T-helper 2 cell treated with Interferon-gamma antibody and Interleukin-4, amounts not matched to agents 5 μg/mL and 100 μg/mL, for 36 hours (primary cell): ENCODE data around the gene DST.

Experiments
- DNase-seq: peaks from one replicate; pipeline ENCODE4 v3.0.0; 2021; ENCODE audit warnings: low spot score
- H3K27ac Mint-ChIP-seq: one replicate; pipeline ENCODE4 v1.8.0; 2021; ENCODE audit warnings: mild to moderate bottlenecking, mixed read lengths
- H3K27me3 Mint-ChIP-seq: one replicate; pipeline ENCODE4 v1.8.0; 2021; ENCODE audit warnings: low read depth, mixed read lengths
- H3K36me3 Mint-ChIP-seq: one replicate; pipeline ENCODE4 v1.8.0; 2021; ENCODE audit warnings: low read depth, mixed read lengths
- H3K4me1 Mint-ChIP-seq: one replicate; pipeline ENCODE4 v1.8.0; 2021; ENCODE audit warnings: low read depth, mixed read lengths
- H3K4me3 Mint-ChIP-seq: one replicate; pipeline ENCODE4 v1.8.0; 2022; ENCODE audit warnings: mild to moderate bottlenecking, moderate library complexity, mixed read lengths
- H3K9me3 Mint-ChIP-seq: one replicate; pipeline ENCODE4 v1.8.0; 2021; ENCODE audit warnings: mixed read lengths

DST gene

GRCh38 chr6:56483929-56484328 lies 158.8 kb downstream of the DST start:
- Mint-ChIP-seq H3K9me3 (peaks cover 4% of the 10 kb centered on the region), H3K4me3 (no peak overlapping the region), H3K36me3 (no peaks in the 10 kb centered on the region), H3K27me3 (no peaks in the 10 kb centered on the region), H3K4me1 (no peaks in the 10 kb centered on the region), H3K27ac (no peak overlapping the region)
- no peak for DNase-seq

- peaks cover 4% of the 10 kb centered on the region for H3K9me3 Mint-ChIP-seq
- no peaks in the 10 kb centered on the region for H3K36me3 Mint-ChIP-seq
- no peak overlapping the region for H3K4me3 Mint-ChIP-seq
- no peaks in the 10 kb centered on the region for H3K4me1 Mint-ChIP-seq
- no peak overlapping the region for H3K27ac Mint-ChIP-seq
- no peaks in the 10 kb centered on the region for H3K27me3 Mint-ChIP-seq
- no peak for DNase-seq
These were observed 160.2 kb downstream of the DST start for GRCh38 chr6:56482525-56482924.

DNA sequence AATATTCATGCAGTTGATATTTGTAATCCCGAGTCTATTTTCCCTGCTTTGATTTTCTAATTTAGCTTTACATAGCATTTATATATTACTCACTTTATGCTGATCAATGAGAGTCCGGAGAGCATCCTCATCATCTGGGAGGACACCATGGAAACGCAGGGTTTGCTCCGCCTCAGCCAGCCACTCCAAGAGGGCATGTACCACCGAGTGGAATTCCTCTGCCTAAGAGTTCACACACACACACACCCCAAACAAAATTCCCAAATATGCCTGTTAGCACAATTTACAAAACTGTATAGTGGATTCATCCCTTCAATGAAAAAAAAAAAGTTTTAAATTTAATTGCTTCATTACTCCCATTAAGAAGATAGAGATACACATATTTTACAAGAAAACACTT lies 160.7 kb downstream of the DST start:
- Mint-ChIP-seq H3K4me1 (no peaks in the 10 kb centered on the region), H3K36me3 (no peaks in the 10 kb centered on the region), H3K27ac (no peak overlapping the region), H3K9me3 (peaks cover 4% of the 10 kb centered on the region), H3K4me3 (no peak overlapping the region), H3K27me3 (no peaks in the 10 kb centered on the region)
- DNase-seq = no peak

DNA sequence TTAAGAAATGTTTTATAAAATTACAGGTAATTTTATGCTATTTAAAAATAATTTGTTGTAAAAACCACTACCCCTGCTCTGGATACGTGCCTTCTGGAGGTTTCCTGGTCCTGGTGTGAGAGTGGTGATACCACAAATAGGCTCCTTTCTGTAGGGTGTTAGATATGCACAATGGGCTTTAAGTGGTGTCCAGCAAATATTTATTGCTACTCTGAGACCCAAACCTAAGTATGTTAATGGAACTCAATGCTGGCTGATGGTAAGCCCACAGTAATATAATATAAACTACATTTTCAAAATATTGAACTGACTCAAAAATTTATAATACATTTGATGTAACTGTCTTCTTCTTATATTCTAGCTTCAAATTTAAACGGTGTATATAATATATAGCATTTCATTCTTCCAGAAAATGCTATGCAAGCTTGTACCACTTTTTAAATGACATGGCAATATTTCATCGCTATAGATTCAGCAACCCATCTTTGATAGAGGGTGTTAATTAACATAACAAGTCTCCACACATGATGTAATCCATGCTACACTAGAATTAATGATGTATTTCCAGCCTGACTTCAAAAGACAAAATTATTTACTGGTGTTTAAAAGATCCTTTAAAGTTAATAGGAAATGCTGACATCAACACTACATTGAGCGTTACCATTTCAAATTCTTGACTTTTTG lies 161.9 kb downstream of the DST start:
- Mint-ChIP-seq H3K4me3 (no peak overlapping the region), H3K9me3 (peaks cover 4% of the 10 kb centered on the region), H3K27me3 (no peaks in the 10 kb centered on the region), H3K36me3 (no peaks in the 10 kb centered on the region), H3K4me1 (no peaks in the 10 kb centered on the region), H3K27ac (no peak overlapping the region)
- DNase-seq = no peak

- DNase-seq = no peak
- Mint-ChIP-seq H3K36me3 (no peaks in the 10 kb centered on the region), H3K27me3 (no peaks in the 10 kb centered on the region), H3K4me1 (no peaks in the 10 kb centered on the region), H3K9me3 (peaks cover 4% of the 10 kb centered on the region), H3K27ac (no peak overlapping the region), H3K4me3 (no peak overlapping the region)
These were observed 162.4 kb downstream of the DST start for GRCh38 chr6:56480246-56480645.

DNA sequence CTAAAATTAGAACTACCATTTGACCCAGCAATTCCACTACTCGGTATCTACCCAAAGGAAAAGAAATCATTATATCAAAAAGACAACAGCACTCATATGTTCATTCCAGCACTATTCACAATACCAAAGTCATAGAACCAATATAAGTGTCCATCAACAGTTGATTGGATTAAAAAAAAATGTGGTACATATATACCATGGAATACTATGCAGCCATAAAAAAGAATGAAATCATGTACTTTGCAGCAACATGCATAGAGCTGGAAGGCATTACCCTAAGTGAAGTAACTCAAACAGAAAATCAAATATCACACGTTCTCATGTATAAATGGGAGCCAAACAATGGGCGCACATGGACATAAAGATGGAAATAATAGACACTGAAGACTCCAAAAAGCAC lies 163.3 kb downstream of the DST start:
- H3K27me3 Mint-ChIP-seq = no peaks in the 10 kb centered on the region
- no peak for DNase-seq
- H3K27ac Mint-ChIP-seq = no peak overlapping the region
- H3K36me3 Mint-ChIP-seq = no peaks in the 10 kb centered on the region
- H3K4me1 Mint-ChIP-seq = no peaks in the 10 kb centered on the region
- no peak overlapping the region for H3K4me3 Mint-ChIP-seq
- H3K9me3 Mint-ChIP-seq = peaks cover 4% of the 10 kb centered on the region

DNA sequence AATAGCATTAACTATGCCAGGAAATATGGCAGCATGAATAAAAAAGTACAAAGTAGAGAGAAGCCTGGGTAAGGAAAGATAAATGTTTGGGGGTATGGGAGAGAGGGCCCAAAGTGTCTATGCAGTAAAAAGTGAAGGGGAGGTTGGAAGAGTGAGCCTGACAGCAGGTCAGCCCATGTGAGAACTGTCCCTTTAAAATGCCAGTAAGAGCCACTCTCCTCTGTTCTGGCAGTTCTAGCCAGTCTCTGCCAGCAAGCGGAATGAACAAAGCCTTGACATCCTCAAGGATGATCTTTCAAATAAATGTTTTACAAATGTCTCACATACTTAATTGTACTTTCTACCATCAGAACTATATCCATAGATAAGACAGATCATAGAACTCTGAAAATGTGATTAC lies 164.5 kb downstream of the DST start:
- H3K4me1 Mint-ChIP-seq = no peaks in the 10 kb centered on the region

GRCh38 chr6:56477241-56477640 lies 165.4 kb downstream of the DST start:
- Mint-ChIP-seq H3K27me3 (no peaks in the 10 kb centered on the region), H3K4me1 (no peaks in the 10 kb centered on the region), H3K4me3 (no peak overlapping the region), H3K27ac (no peak overlapping the region), H3K36me3 (no peaks in the 10 kb centered on the region), H3K9me3 (peaks cover 4% of the 10 kb centered on the region)
- DNase-seq = no peak

More for the DNA sequence above, 164.5 kb downstream of the DST start:
- peaks cover 4% of the 10 kb centered on the region for H3K9me3 Mint-ChIP-seq
- H3K27me3 Mint-ChIP-seq = no peaks in the 10 kb centered on the region
- DNase-seq = no peak
- H3K4me3 Mint-ChIP-seq = no peak overlapping the region
- H3K36me3 Mint-ChIP-seq = no peaks in the 10 kb centered on the region
- no peak overlapping the region for H3K27ac Mint-ChIP-seq

GRCh38 chr6:56475736-56476457 lies 166.8 kb downstream of the DST start:
- no peak overlapping the region for H3K27ac Mint-ChIP-seq
- no peak for DNase-seq
- H3K27me3 Mint-ChIP-seq = no peaks in the 10 kb centered on the region
- no peak overlapping the region for H3K4me3 Mint-ChIP-seq
- peaks cover 4% of the 10 kb centered on the region for H3K9me3 Mint-ChIP-seq
- H3K36me3 Mint-ChIP-seq = no peaks in the 10 kb centered on the region
- H3K4me1 Mint-ChIP-seq = no peaks in the 10 kb centered on the region

DNA sequence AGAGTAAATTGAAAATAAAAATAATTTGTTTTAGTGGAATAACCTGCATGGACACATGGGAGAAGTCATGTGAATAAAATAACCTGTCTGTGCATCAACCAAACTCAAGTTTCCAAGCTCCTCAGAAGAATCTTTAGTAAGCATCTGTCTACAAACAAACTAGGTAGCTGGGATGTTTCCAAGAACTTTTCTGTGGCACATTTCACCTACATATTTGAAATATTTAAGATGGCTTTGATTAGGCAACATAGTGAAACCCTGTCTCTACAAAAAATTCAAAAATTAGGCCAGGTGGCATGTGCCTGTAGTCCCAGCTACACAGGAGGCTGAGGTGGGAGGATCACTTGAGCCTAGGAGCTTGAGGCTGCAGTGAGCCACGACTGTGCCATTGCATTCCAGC lies 168.2 kb downstream of the DST start:
- Mint-ChIP-seq H3K36me3 (no peaks in the 10 kb centered on the region), H3K9me3 (peaks cover 4% of the 10 kb centered on the region), H3K27ac (no peak overlapping the region), H3K4me3 (no peak overlapping the region), H3K27me3 (no peaks in the 10 kb centered on the region), H3K4me1 (no peaks in the 10 kb centered on the region)
- DNase-seq = no peak

DNA sequence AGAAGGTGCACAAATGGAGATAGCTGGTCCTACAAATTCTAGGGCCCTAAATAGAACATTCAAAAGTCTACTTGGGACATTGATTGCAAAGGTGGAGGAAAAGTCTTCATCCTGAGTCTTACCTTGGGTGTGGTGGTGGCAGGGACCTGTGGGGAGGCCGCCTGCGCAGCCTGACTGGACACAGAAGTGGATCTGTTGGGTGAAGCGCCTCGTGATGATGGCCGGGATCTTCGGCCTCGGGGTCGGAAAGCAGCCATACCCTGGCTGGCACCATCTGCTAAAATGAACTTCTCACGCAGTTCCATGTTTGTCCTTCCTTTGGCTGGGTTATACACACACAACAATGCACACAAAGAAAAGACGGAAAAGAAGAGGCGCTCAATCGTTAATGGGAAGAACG lies 179.2 kb downstream of the DST start:
- Mint-ChIP-seq H3K4me3 (no peak overlapping the region), H3K36me3 (no peaks in the 10 kb centered on the region), H3K4me1 (no peaks in the 10 kb centered on the region), H3K9me3 (no peaks in the 10 kb centered on the region), H3K27me3 (no peaks in the 10 kb centered on the region), H3K27ac (no peak overlapping the region)
- no peak for DNase-seq

DNA sequence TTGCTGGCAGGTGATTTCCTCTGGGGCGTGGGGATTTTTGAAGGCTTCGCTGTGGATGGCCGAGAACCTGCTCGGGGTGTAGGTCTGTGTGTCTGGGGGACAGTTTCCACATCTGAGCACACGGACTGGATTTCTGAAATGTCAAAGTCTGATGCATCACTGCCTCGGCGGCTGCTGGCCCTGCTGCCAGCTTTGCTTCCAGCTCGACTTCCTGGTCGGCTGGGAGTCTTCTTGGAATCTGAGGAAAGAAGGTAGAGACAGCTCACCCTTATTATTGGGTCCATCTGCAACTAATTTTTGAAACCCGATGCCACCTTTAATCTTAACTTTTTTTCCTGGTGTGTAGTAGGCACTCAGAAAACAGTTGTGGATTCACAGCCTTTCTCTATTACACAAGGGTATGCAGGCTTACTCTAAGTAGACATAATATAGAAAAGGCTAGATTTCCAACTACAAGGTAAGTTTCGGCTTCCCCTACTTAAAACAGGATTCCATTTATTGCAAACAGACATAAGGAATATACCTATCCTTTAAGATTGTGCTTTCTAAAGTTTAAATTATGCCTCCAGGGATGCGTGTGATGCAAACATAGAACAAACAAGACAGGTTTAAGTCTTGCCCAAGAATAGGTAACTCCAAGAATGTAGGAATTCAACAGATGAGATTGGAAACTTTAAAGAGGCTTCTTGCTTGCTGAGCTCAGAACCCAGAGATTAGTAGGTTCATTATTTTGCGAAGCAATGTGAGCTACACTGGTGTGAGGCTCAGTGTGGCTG lies 183.5 kb downstream of the DST start:
- DNase-seq = no peak
- no peaks in the 10 kb centered on the region for H3K36me3 Mint-ChIP-seq
- H3K27ac Mint-ChIP-seq = no peak overlapping the region
- no peaks in the 10 kb centered on the region for H3K27me3 Mint-ChIP-seq
- no peaks in the 10 kb centered on the region for H3K4me1 Mint-ChIP-seq
- no peak overlapping the region for H3K4me3 Mint-ChIP-seq
- no peaks in the 10 kb centered on the region for H3K9me3 Mint-ChIP-seq

DNA sequence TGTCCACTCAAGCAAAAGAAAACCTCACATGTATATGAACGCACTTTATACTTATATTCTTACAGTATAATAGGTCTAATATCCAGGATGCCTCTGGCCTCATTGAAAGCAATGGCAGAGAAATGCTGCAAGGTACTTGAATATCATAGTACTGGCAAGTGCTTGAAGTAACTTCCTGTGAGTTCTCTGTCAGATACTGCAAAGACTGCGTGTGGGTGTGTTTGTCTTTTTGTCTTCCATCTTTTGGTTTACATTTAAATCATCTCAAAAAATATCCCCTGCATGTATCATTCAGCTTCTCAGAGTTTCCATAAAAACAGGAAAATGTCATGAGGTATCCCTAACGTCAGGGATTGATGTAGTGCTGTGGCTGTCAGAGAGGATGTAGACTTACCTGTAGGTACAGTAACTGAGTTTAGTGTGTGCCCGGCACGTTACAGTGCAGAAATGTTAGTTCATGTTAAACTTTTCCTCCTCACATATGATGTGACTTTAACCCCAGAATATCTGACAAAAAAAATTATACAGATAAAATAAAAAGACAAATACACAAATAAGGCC lies 184.3 kb downstream of the DST start:
- H3K4me3 Mint-ChIP-seq = no peak overlapping the region
- DNase-seq = no peak

GRCh38 chr6:56456785-56457184 lies 185.9 kb downstream of the DST start:
- Mint-ChIP-seq H3K9me3 (no peaks in the 10 kb centered on the region), H3K27me3 (no peaks in the 10 kb centered on the region), H3K4me3 (no peak overlapping the region), H3K36me3 (no peaks in the 10 kb centered on the region), H3K27ac (no peak overlapping the region), H3K4me1 (no peaks in the 10 kb centered on the region)
- no peak for DNase-seq

More for the DNA sequence above, 184.3 kb downstream of the DST start:
- Mint-ChIP-seq H3K27me3 (no peaks in the 10 kb centered on the region), H3K4me1 (no peaks in the 10 kb centered on the region), H3K27ac (no peak overlapping the region), H3K9me3 (no peaks in the 10 kb centered on the region), H3K36me3 (no peaks in the 10 kb centered on the region)
